Measurements from ENCODE around the gene PRDM16. TPM values are rescaled to one million over a fixed set of nuclear protein-coding genes. Genes with fewer than 3 reads are reported as not detected.

The PRDM16 gene
- total RNA-seq, 1 experiment from 2014 or later = 22.3 TPM

DNA sequence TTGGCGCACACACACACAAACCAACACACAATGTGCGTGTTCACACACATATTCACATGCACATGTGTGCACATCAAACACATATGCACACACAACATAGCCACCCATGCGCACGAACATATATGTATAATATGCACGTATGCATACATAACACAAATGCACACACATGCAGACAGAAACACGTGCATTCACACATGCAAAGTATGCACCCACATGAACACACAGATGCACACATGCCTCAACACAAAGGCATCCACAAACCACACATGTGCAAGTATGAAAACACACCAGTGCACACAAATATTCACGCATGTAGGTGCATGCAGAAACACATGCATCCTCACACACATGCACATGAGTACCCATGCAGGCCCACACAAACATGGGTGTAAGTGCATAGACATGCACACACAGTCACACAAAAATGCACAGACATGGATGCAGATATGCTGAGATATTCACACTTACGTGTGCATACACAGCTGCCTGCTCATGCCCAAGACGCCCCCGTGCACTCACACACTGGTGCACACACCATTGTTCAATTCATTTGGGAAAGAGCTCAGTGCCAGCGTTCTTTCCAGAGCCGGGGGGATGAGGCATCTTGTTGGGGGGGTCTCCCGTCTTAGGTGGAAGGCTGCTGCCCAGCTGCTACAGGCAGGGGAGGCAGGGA is 332.7 kb downstream of the PRDM16 start:
- TF ChIP-seq SIN3A (IDR thresholded peaks at IDR 0.05; ENCODE audit: borderline replicate concordance, insufficient read depth, low read depth, low read length) = no peak
- TF ChIP-seq, protein P1, sequence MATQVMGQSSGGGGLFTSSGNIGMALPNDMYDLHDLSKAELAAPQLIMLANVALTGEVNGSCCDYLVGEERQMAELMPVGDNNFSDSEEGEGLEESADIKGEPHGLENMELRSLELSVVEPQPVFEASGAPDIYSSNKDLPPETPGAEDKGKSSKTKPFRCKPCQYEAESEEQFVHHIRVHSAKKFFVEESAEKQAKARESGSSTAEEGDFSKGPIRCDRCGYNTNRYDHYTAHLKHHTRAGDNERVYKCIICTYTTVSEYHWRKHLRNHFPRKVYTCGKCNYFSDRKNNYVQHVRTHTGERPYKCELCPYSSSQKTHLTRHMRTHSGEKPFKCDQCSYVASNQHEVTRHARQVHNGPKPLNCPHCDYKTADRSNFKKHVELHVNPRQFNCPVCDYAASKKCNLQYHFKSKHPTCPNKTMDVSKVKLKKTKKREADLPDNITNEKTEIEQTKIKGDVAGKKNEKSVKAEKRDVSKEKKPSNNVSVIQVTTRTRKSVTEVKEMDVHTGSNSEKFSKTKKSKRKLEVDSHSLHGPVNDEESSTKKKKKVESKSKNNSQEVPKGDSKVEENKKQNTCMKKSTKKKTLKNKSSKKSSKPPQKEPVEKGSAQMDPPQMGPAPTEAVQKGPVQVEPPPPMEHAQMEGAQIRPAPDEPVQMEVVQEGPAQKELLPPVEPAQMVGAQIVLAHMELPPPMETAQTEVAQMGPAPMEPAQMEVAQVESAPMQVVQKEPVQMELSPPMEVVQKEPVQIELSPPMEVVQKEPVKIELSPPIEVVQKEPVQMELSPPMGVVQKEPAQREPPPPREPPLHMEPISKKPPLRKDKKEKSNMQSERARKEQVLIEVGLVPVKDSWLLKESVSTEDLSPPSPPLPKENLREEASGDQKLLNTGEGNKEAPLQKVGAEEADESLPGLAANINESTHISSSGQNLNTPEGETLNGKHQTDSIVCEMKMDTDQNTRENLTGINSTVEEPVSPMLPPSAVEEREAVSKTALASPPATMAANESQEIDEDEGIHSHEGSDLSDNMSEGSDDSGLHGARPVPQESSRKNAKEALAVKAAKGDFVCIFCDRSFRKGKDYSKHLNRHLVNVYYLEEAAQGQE (IDR thresholded peaks at IDR 0.05; ENCODE audit: insufficient read depth in 1 of 2, low read depth in 2 of 2, low read length in 1 of 2) = no peak
- TF ChIP-seq TCF7L2 (IDR thresholded peaks at IDR 0.05; ENCODE audit: low read depth, low read length) = no peak
- TF ChIP-seq, protein P2, sequence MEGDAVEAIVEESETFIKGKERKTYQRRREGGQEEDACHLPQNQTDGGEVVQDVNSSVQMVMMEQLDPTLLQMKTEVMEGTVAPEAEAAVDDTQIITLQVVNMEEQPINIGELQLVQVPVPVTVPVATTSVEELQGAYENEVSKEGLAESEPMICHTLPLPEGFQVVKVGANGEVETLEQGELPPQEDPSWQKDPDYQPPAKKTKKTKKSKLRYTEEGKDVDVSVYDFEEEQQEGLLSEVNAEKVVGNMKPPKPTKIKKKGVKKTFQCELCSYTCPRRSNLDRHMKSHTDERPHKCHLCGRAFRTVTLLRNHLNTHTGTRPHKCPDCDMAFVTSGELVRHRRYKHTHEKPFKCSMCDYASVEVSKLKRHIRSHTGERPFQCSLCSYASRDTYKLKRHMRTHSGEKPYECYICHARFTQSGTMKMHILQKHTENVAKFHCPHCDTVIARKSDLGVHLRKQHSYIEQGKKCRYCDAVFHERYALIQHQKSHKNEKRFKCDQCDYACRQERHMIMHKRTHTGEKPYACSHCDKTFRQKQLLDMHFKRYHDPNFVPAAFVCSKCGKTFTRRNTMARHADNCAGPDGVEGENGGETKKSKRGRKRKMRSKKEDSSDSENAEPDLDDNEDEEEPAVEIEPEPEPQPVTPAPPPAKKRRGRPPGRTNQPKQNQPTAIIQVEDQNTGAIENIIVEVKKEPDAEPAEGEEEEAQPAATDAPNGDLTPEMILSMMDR (IDR thresholded peaks at IDR 0.05) = no peak
- TF ChIP-seq POLR2AphosphoS5 (IDR thresholded peaks at IDR 0.05; ENCODE audit: low read depth, low read length) = no peak
- in situ Hi-C loops (cut with HindIII; ENCODE audit: low pct_unique_long_range_greater_than_20kb, low sequenced_read_pairs) = no loop called here
- no peak for DNase-seq (ENCODE audit: low read depth, low spot score)
- H3K4me3 ChIP-seq (ENCODE audit: low read depth in 2 of 2, low read length in 2 of 2) = no peak overlapping the region
- BruUV-seq (replicated peaks) = no TSS peak
- H3K36me3 ChIP-seq (ENCODE audit: control insufficient read depth, insufficient read depth, low read length) = no peaks in the 10 kb centered on the region
- no peaks in the 10 kb centered on the region for H3K4me1 ChIP-seq (ENCODE audit: control insufficient read depth, insufficient read depth, low read length)
- H3K27me3 ChIP-seq (ENCODE audit: control insufficient read depth, insufficient read depth, low read length) = no peaks in the 10 kb centered on the region
- ATAC-seq = no peak
- ChIA-PET POLR2A (no interaction called here), CTCF (no interaction called here)
- intact Hi-C loops (cut with micrococcal nuclease; ENCODE audit: unreplicated experiment) = no loop called here
- no peaks in the 10 kb centered on the region for H3K9me3 ChIP-seq (ENCODE audit: control insufficient read depth, insufficient read depth, low read depth, low read length)
- no peak overlapping the region for H3K27ac ChIP-seq (ENCODE audit: low read length)

DNA sequence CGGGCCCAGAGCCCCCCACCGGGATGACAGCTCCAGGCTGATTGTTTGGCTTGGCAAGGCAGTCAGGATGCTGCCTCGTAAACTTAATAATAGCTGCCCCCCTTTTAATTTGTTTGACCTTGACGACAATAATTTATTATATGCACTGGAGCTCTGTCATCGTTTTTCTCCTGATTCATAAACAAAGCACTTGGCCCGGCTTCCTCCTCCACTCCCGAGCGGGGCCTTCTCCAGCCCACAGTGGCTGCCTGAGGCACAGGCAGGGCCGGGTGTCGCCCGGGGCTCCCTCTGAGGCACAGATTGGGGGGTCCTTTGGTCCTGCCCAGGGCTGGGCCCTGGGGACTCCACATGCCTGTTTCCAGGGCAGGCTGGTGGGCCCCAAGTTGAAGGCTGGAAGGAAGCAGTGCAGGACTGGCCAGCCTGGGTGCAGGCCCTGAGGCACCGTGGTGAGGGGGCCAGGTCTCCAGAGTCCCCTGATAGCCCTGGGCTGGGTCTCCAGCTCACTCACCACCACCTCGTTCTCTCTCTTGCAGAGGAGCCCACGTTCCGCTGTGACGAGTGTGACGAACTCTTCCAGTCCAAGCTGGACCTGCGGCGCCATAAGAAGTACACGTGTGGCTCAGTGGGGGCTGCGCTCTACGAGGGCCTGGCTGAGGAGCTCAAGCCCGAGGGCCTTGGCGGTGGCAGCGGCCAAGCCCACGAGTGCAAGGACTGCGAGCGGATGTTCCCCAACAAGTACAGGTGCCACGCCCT is 333.4 kb downstream of the PRDM16 start:
- Histone ChIP-seq H3K27ac (ENCODE audit: low read length) (no peak overlapping the region), H3K36me3 (ENCODE audit: control insufficient read depth, insufficient read depth, low read length) (no peaks in the 10 kb centered on the region), H3K27me3 (ENCODE audit: control insufficient read depth, insufficient read depth, low read length) (no peaks in the 10 kb centered on the region), H3K9me3 (ENCODE audit: control insufficient read depth, insufficient read depth, low read depth, low read length) (no peaks in the 10 kb centered on the region), H3K4me1 (ENCODE audit: control insufficient read depth, insufficient read depth, low read length) (no peaks in the 10 kb centered on the region), H3K4me3 (ENCODE audit: low read depth in 2 of 2, low read length in 2 of 2) (no peak overlapping the region)
- in situ Hi-C loops (cut with HindIII; ENCODE audit: low pct_unique_long_range_greater_than_20kb, low sequenced_read_pairs) = no loop called here
- POLR2A ChIA-PET = no interaction called here
- BruUV-seq (replicated peaks) = no TSS peak
- no peak for TF ChIP-seq TCF7L2 (IDR thresholded peaks at IDR 0.05; ENCODE audit: low read depth, low read length)
- TF ChIP-seq SIN3A (IDR thresholded peaks at IDR 0.05; ENCODE audit: borderline replicate concordance, insufficient read depth, low read depth, low read length) = no peak
- TF ChIP-seq, protein P2 (IDR thresholded peaks at IDR 0.05) = no peak
- TF ChIP-seq, protein P1 (IDR thresholded peaks at IDR 0.05; ENCODE audit: insufficient read depth in 1 of 2, low read depth in 2 of 2, low read length in 1 of 2) = no peak
- TF ChIP-seq POLR2AphosphoS5 (IDR thresholded peaks at IDR 0.05; ENCODE audit: low read depth, low read length) = no peak
- intact Hi-C loops (cut with micrococcal nuclease; ENCODE audit: unreplicated experiment) = no loop called here
- CTCF ChIA-PET = no interaction called here
- ATAC-seq (no peak), DNase-seq (ENCODE audit: low read depth, low spot score) (no peak)
